Gastrocnemius medialis (tissue), 4 donors: ENCODE measurements around the gene POLD2. TPM values are rescaled to one million over a fixed set of nuclear protein-coding genes. Genes with fewer than 3 reads are reported as not detected.
A peak's percentile ranks its signal among the peaks of the same experiment; 100 is the strongest.

ENCODE experiments used
- ATAC-seq, 2 donors: fragments of 150-250 bp; one replicate each; pipeline ENCODE4 v1.9.1; 2016
- DNase-seq, 2 donors: peaks; one replicate each; pipeline ENCODE4 v3.0.0-alpha.2; 2019
- H3K27ac ChIP-seq, 4 donors: fragments of 200-600 bp; sonication (generic); 1 replicate in 1 of 4; 2 replicates in 3 of 4; pipeline ENCODE4 v1.5.1; 2016 to 2018; ENCODE audit warnings: mild to moderate bottlenecking in 2 of 4, moderate library complexity in 1 of 4
- H3K27me3 ChIP-seq, 3 donors: fragments of 200-600 bp; sonication (generic) in 2 of 3; 1 replicate in 1 of 3; 2 replicates in 2 of 3; pipeline versions ENCODE4 v1.5.1 to v1.6.0; 2016 to 2019; ENCODE audit warnings: mild to moderate bottlenecking in 1 of 3, moderate library complexity in 1 of 3
- H3K36me3 ChIP-seq, 2 donors: fragments of 200-600 bp; sonication (generic) in 1 of 2; one replicate each; pipeline ENCODE4 v1.5.1; 2017 to 2018
- H3K4me1 ChIP-seq, 2 donors: fragments of 200-600 bp; sonication (generic) in 1 of 2; one replicate each; pipeline ENCODE4 v1.5.1; 2016 to 2017; ENCODE audit warnings: mild to moderate bottlenecking in 2 of 2
- H3K4me3 ChIP-seq, 4 donors: fragments of 200-600 bp; sonication (generic) in 3 of 4; 1 replicate in 1 of 4; 2 replicates in 3 of 4; pipeline ENCODE4 v1.5.1; 2016 to 2019; ENCODE audit warnings: mild to moderate bottlenecking in 2 of 4
- H3K9me3 ChIP-seq, 3 donors: fragments of 200-600 bp; sonication (generic) in 2 of 3; 1 replicate in 1 of 3; 2 replicates in 2 of 3; pipeline ENCODE4 v1.5.1; 2016 to 2019
- POLR2A ChIP-seq, 2 donors: fragments of 450-650 bp; IDR thresholded peaks; one replicate each; pipeline ENCODE4 v1.6.1; 2017; ENCODE audit warnings: antibody characterized with exemption in 2 of 2, mild to moderate bottlenecking in 2 of 2, moderate library complexity in 2 of 2
- in situ Hi-C, 4 donors: fragments of 200-750 bp; cut with MboI; loops; one replicate each; pipeline versions ENCODE4 v1.15.0 to v1.8.0; 2017; ENCODE audit warnings: low sequenced_read_pairs in 4 of 4
- intact Hi-C: fragments of 100-400 bp; cut with DNase I; formaldehyde crosslinking; loops from one replicate; pipeline ENCODE4 v1.15.1; 2023; ENCODE audit warnings: low total_unique reads
- total RNA-seq, 4 donors: library from RNA; depleted of rRNA; stranded (reverse); fragments of >200 nt; gene quantifications; one replicate each; pipeline versions ENCODE4 v1.1.0 to v1.2.3, GENCODE V29; 2016
- TF ChIP-seq, protein P1 (sequence below), 5 experiments: fragments of 450-650 bp in 3 of 5; fragments of 200-600 bp in 2 of 5; sonication (generic) in 2 of 5; IDR thresholded peaks in 4 of 5; conservative IDR thresholded peaks in 1 of 5; 1 replicate in 4 of 5; 2 replicates in 1 of 5; pipeline ENCODE4 v1.5.1; 2016 to 2019; ENCODE audit warnings: antibody characterized with exemption in 5 of 5, mild to moderate bottlenecking in 3 of 5, moderate library complexity in 3 of 5

POLD2 gene
- total RNA-seq, 4 donors from 2014 or later, result 69.4 to 93.0 (median 77.7) TPM

DNA sequence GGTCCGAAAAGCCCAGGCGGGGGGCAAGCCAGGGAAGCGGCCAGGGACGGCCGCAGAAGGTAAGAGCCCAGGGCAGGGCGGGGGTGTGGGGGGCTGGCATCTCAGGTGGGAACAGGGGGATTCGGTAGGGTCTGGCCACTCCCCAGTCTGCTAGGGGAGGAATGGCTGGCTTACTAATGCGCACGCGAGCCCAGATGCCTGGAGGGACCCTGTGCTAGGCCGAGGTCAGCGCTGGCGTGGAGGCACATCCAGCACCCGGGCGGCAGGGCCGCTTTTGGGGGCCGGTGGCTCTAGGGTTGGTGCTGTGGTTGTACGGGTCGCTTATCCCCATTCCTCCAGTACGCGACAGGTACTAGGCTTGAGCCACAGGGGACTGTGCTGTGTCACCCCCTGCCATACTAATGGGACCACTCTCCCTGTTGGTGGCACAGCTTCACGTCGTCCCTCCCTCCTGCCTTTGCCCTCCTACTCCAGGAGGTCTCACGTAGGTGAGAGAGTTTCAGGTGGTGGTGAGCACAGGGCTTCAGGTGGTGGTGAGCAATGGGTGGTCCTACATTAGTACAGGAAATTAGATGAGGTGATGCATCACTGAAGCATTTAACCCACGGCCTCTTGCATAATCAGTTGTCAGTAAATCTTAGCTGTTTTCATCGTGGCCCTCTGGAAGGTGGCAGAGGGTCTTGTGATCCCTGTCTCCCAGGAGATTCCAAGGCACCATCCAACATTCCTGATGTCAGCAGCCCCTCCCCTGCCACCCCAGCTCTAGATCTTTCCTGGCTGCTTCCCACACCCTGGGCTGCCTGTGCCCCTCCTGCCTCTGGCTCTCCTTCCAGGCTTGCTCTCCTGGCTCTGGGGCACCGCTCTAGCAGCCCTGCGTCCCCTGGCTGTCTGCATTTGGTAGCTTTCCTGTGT, 18.2 kb downstream of the POLD2 start:
- ATAC-seq (peak; percentile 44 to 62), DNase-seq (no peak)
- no peaks in the 10 kb centered on the region for H3K9me3 ChIP-seq
- TF ChIP-seq, protein P1, sequence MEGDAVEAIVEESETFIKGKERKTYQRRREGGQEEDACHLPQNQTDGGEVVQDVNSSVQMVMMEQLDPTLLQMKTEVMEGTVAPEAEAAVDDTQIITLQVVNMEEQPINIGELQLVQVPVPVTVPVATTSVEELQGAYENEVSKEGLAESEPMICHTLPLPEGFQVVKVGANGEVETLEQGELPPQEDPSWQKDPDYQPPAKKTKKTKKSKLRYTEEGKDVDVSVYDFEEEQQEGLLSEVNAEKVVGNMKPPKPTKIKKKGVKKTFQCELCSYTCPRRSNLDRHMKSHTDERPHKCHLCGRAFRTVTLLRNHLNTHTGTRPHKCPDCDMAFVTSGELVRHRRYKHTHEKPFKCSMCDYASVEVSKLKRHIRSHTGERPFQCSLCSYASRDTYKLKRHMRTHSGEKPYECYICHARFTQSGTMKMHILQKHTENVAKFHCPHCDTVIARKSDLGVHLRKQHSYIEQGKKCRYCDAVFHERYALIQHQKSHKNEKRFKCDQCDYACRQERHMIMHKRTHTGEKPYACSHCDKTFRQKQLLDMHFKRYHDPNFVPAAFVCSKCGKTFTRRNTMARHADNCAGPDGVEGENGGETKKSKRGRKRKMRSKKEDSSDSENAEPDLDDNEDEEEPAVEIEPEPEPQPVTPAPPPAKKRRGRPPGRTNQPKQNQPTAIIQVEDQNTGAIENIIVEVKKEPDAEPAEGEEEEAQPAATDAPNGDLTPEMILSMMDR (IDR thresholded peaks at IDR 0.05 in 4 of 5, conservative IDR thresholded peaks at IDR 0.05 in 1 of 5), result no peak
- TF ChIP-seq POLR2A (IDR thresholded peaks at IDR 0.05), result no peak
- in situ Hi-C loops (no loop called here), intact Hi-C loops (no loop called here)
- no peaks in the 10 kb centered on the region for H3K36me3 ChIP-seq
- peaks cover 0 to 8% of the 10 kb centered on the region in 2 donors for H3K4me1 ChIP-seq
- peaks cover 8 to 10% (median 9%) of the 10 kb centered on the region in 3 donors for H3K27me3 ChIP-seq
- peak overlapping the region; percentile 63 to 73 (median 65) for H3K27ac ChIP-seq
- H3K4me3 ChIP-seq, result peak overlapping the region; percentile 48 to 55 (median 50)

DNA sequence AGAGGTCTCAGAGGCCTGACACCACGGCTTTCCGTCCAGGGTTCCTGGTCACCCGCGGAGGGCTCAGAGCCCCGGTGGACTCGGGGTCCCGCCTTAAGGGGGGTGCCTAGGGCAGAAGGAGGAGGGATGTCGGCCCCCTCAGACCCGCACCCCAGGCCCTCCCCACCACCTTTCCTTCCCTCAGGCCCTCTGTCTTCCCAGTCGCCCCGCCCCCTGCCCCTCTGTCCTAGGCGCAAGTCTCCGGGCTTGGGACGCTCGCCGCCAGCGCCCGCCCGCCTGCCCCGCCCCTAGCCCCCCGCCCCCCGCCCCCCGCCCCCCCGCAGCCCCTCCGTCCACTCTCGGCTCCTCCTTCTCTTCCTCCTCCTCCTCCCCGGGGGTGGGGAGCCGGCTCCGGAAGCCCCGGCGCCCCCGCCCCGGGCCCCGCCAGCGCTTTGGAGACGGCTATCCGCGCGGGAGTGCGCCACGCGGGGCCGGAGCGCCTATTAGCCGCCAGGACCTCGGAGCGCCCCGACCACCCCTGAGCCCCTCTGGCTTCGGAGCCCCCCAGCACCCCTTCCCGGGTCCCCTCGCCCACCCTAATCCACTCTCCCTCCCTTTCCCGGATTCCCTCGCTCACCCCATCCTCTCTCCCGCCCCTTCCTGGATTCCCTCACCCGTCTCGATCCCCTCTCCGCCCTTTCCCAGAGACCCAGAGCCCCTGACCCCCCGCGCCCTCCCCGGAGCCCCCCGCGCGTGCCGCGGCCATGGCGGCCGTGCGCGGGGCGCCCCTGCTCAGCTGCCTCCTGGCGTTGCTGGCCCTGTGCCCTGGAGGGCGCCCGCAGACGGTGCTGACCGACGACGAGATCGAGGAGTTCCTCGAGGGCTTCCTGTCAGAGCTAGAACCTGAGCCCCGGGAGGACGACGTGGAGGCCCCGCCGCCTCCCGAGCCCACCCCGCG, 19.2 kb downstream of the POLD2 start, which contains the start of gene AEBP1:
Gene AEBP1, plus strand, starts transcription at position 423 of the 937 bp plus-strand sequence. Its CDS starts 321 bp downstream, at position 744.
- Histone ChIP-seq H3K4me1 (peaks cover 0 to 8% of the 10 kb centered on the region in 2 donors), H3K27me3 (peaks cover 8 to 10% (median 9%) of the 10 kb centered on the region in 3 donors), H3K36me3 (no peaks in the 10 kb centered on the region), H3K4me3 (peak within 1 kb of the TSS; percentile 48 to 55 (median 50)), H3K27ac (peak within 1 kb of the TSS; percentile 63 to 73 (median 65)), H3K9me3 (no peaks in the 10 kb centered on the region)
- DNase-seq (no peak), ATAC-seq (peak in 1 of 2 donors; percentile 13)
- intact Hi-C loops (no loop called here), in situ Hi-C loops (no loop called here)
- no peak for TF ChIP-seq POLR2A (IDR thresholded peaks at IDR 0.05)
- TF ChIP-seq, protein P1 (IDR thresholded peaks at IDR 0.05 in 4 of 5, conservative IDR thresholded peaks at IDR 0.05 in 1 of 5), result no peak

DNA sequence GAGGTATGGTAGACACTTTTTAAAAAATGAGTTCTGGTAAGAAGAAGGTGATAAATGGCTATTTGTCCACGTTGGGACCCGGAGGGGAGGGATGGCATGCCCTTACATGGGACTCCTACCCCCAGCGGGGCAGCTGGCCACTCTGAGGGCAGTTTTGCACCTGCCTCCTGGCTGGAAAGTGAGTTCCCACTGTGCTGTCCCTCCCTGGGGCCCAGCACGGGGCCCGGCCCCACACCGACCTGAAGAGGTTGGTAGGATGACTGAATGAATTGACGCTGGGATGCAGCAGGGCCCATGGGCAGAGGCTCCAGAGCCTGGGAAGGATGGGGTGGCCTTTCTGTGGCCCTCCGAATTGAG, 19.8 kb downstream of the POLD2 start:
- no peaks in the 10 kb centered on the region for H3K36me3 ChIP-seq
- H3K27ac ChIP-seq, result peak overlapping the region in 3 of 4 donors; percentile 0 to 43 (median 20)
- intact Hi-C loops, result no loop called here
- peak overlapping the region in 1 of 4 donors; percentile 50 for H3K4me3 ChIP-seq
- H3K4me1 ChIP-seq, result peaks cover 0 to 8% of the 10 kb centered on the region in 2 donors
- TF ChIP-seq, protein P1 (IDR thresholded peaks at IDR 0.05 in 4 of 5, conservative IDR thresholded peaks at IDR 0.05 in 1 of 5), result no peak
- TF ChIP-seq POLR2A (IDR thresholded peaks at IDR 0.05), result no peak
- DNase-seq (no peak), ATAC-seq (no peak)
- no peaks in the 10 kb centered on the region for H3K9me3 ChIP-seq
- H3K27me3 ChIP-seq, result peaks cover 8 to 10% (median 9%) of the 10 kb centered on the region in 3 donors
- in situ Hi-C loops, result no loop called here

DNA sequence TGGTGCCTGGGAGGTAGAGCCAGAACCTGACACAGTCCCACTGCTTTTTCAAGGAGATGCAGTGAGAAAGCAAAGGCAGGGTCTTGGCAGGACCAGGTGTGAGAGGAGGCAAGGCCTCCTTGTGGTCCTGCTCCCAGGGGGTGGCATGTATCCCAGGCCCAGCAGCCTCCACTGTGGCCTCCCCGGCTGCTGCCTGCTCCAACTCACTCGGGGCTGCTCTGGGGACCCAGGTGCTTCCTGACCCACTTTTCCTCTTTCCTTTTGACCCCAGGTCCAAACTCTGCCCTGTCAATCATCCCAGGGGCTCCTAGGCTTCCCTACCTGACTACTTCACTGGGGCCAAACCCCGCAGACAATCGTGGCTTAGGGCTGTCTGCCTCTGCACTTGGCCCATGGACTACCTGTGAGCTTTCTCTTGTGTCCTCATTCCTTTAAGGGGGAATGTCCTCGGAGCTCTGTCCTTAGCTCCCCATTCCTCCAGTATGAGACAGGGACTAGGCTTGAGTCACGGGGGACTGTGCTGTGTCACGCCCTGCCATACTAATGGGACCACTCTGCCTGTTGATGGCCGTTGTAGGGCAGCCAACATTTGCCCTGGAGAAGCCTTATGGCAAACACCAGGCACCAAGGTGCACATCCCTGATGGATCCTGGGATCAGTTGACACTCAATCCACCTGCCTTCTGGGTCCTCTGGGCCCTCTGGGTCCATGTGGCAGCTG, 20.3 kb downstream of the POLD2 start:
- peaks cover 8 to 10% (median 9%) of the 10 kb centered on the region in 3 donors for H3K27me3 ChIP-seq
- no peak for ATAC-seq
- DNase-seq, result no peak
- TF ChIP-seq, protein P1 (IDR thresholded peaks at IDR 0.05 in 4 of 5, conservative IDR thresholded peaks at IDR 0.05 in 1 of 5), result no peak
- no peak for TF ChIP-seq POLR2A (IDR thresholded peaks at IDR 0.05)
- no peaks in the 10 kb centered on the region for H3K36me3 ChIP-seq
- intact Hi-C loops (no loop called here), in situ Hi-C loops (no loop called here)
- peak overlapping the region in 2 of 4 donors; percentile 20 to 43 for H3K27ac ChIP-seq
- no peak overlapping the region for H3K4me3 ChIP-seq
- H3K4me1 ChIP-seq, result peaks cover 0 to 8% of the 10 kb centered on the region in 2 donors
- no peaks in the 10 kb centered on the region for H3K9me3 ChIP-seq
